Suppressor macrophage treated with lipopolysaccharide for 4 hours (primary cell): ENCODE measurements around the gene CCDC78.
"Not testable (repeated sequence)": the region's sequence is repeated elsewhere in the genome, so short reads cannot be mapped to it uniquely, and the experiment has no call there.

ENCODE experiments used
- DNase-seq: peaks from one replicate; pipeline ENCODE4 v3.0.0-alpha.2; 2020

The CCDC78 gene

GRCh38 chr16:760545-761343 is 34.5 kb upstream of the CCDC78 start, which contains the start of gene MSLN:
MSLN (plus strand) TSS chr16:760734; CDS start chr16:762681, 1,947 bp downstream.
- DNase-seq = no peak

GRCh38 chr16:760065-760464 is 33.8 kb upstream of the CCDC78 start:
- no peak for DNase-seq

GRCh38 chr16:759110-759910 is 33.1 kb upstream of the CCDC78 start:
- DNase-seq = no peak

GRCh38 chr16:756428-756827 is 30.2 kb upstream of the CCDC78 start:
- peak; percentile 24 for DNase-seq

- DNase-seq = peak; percentile 73
These were observed 28.4 kb upstream of the CCDC78 start for GRCh38 chr16:754656-755055.

- DNase-seq = not testable (repeated sequence)
These were observed 27.9 kb upstream of the CCDC78 start for GRCh38 chr16:754121-754607.

- no peak for DNase-seq
These were observed 25.7 kb upstream of the CCDC78 start for GRCh38 chr16:752007-752312.

GRCh38 chr16:751152-752006 is 25.1 kb upstream of the CCDC78 start:
- DNase-seq = no peak

- no peak for DNase-seq
These were observed 24.2 kb upstream of the CCDC78 start for GRCh38 chr16:750485-750884.

GRCh38 chr16:749010-749409 is 22.8 kb upstream of the CCDC78 start:
- no peak for DNase-seq

GRCh38 chr16:747978-748746 is 21.9 kb upstream of the CCDC78 start:
- no peak for DNase-seq

GRCh38 chr16:746637-747036 is 20.4 kb upstream of the CCDC78 start:
- DNase-seq = no peak

GRCh38 chr16:745739-746138 is 19.5 kb upstream of the CCDC78 start:
- no peak for DNase-seq

- no peak for DNase-seq
These were observed 17.7 kb upstream of the CCDC78 start for GRCh38 chr16:743794-744500.

- not testable (repeated sequence) for DNase-seq
These were observed 16.7 kb upstream of the CCDC78 start for GRCh38 chr16:742894-743293.

- no peak for DNase-seq
These were observed 15.9 kb upstream of the CCDC78 start for GRCh38 chr16:741986-742629.

- peak; percentile 94 for DNase-seq
These were observed 14.7 kb upstream of the CCDC78 start, which contains the start of gene CIAO3 for GRCh38 chr16:740764-741505. CIAO3 (minus strand) TSS chr16:740997; CDS start chr16:740985, 12 bp downstream.

- no peak for DNase-seq
These were observed 14.2 kb upstream of the CCDC78 start for GRCh38 chr16:740459-740763.

GRCh38 chr16:739560-740458 is 13.6 kb upstream of the CCDC78 start:
- no peak for DNase-seq
